ENCODE results near the gene SEL1L3. TPM values are rescaled to one million over a fixed set of nuclear protein-coding genes. Genes with fewer than 3 reads are reported as not detected.

Gene SEL1L3
- total RNA-seq, 2 experiments from 2014 or later = 180 to 313 TPM

GRCh38 chr4:25818371-25818871 lies 44.4 kb downstream of the SEL1L3 start:
- no peak for DNase-seq (ENCODE audit: low spot score)
- intact Hi-C loops (cut with micrococcal nuclease; ENCODE audit: unreplicated experiment) = no loop called here
- Histone ChIP-seq H3K4me2 (ENCODE audit: low read length) (no peak overlapping the region), H2AFZ (ENCODE audit: low read length) (no peak overlapping the region), H3K9me2 (ENCODE audit: insufficient read depth, low read length) (no peaks in the 10 kb centered on the region), H3K27ac (ENCODE audit: low read depth, low read length, poor library complexity, severe bottlenecking) (no peak overlapping the region), H4K20me1 (ENCODE audit: insufficient read depth, low read length) (no peaks in the 10 kb centered on the region), H3K4me1 (ENCODE audit: insufficient read depth, low read length, poor library complexity, severe bottlenecking) (no peaks in the 10 kb centered on the region), H3K36me3 (ENCODE audit: insufficient read depth, low read length) (peaks cover 98% of the 10 kb centered on the region), H3K9me3 (ENCODE audit: low read length) (no peaks in the 10 kb centered on the region), H3K79me2 (ENCODE audit: insufficient read depth, low read depth, low read length) (no peaks in the 10 kb centered on the region; the same call in 1 of the 2 replicates), H3K4me3 (ENCODE audit: low read depth, low read length, poor library complexity, severe bottlenecking) (no peak overlapping the region)
- CTCF ChIA-PET (ENCODE audit: unreplicated experiment) = no interaction called here
- BruUV-seq (replicated peaks) = no TSS peak
- POLR2A ChIA-PET = interaction anchor here (0.8 kb wide), 1 partner anchor 15 kb away, joined by 3 read pairs; no protein-coding TSS in a partner anchor
- TF ChIP-seq EZH2phosphoT487 (IDR thresholded peaks at IDR 0.05; ENCODE audit: borderline replicate concordance, low read depth, low read length) = no peak
- no peak for TF ChIP-seq CTCF (conservative IDR thresholded peaks at IDR 0.05; ENCODE audit: low read length)

GRCh38 chr4:25817059-25817681 lies 45.6 kb downstream of the SEL1L3 start:
- Histone ChIP-seq H3K4me2 (ENCODE audit: low read length) (no peak overlapping the region), H3K27ac (ENCODE audit: low read depth, low read length, poor library complexity, severe bottlenecking) (no peak overlapping the region), H3K4me1 (ENCODE audit: insufficient read depth, low read length, poor library complexity, severe bottlenecking) (no peaks in the 10 kb centered on the region), H3K79me2 (ENCODE audit: insufficient read depth, low read depth, low read length) (no peaks in the 10 kb centered on the region; the same call in 1 of the 2 replicates), H3K36me3 (ENCODE audit: insufficient read depth, low read length) (peaks cover 98% of the 10 kb centered on the region), H2AFZ (ENCODE audit: low read length) (no peak overlapping the region), H3K9me3 (ENCODE audit: low read length) (no peaks in the 10 kb centered on the region), H4K20me1 (ENCODE audit: insufficient read depth, low read length) (no peaks in the 10 kb centered on the region), H3K9me2 (ENCODE audit: insufficient read depth, low read length) (no peaks in the 10 kb centered on the region), H3K4me3 (ENCODE audit: low read depth, low read length, poor library complexity, severe bottlenecking) (no peak overlapping the region)
- BruUV-seq (replicated peaks) = no TSS peak
- intact Hi-C loops (cut with micrococcal nuclease; ENCODE audit: unreplicated experiment) = no loop called here
- ChIA-PET POLR2A (no interaction called here), CTCF (ENCODE audit: unreplicated experiment) (interaction anchor here (1.3 kb wide), 1 partner anchor 25 kb away, joined by 3 read pairs; no protein-coding TSS in a partner anchor)
- TF ChIP-seq EZH2phosphoT487 (IDR thresholded peaks at IDR 0.05; ENCODE audit: borderline replicate concordance, low read depth, low read length) = no peak
- TF ChIP-seq CTCF (conservative IDR thresholded peaks at IDR 0.05; ENCODE audit: low read length) = no peak
- DNase-seq (ENCODE audit: low spot score) = no peak

GRCh38 chr4:25816591-25817058 lies 46.2 kb downstream of the SEL1L3 start:
- DNase-seq (ENCODE audit: low spot score) = no peak

More at GRCh38 chr4:25816591-25817058, 46.2 kb downstream of the SEL1L3 start:
- POLR2A ChIA-PET = interaction anchor here (1.4 kb wide), 1 partner anchor 11 kb away, joined by 3 read pairs; no protein-coding TSS in a partner anchor
- Histone ChIP-seq H2AFZ (ENCODE audit: low read length) (no peak overlapping the region), H3K36me3 (ENCODE audit: insufficient read depth, low read length) (peaks cover 98% of the 10 kb centered on the region), H3K9me2 (ENCODE audit: insufficient read depth, low read length) (no peaks in the 10 kb centered on the region), H3K4me3 (ENCODE audit: low read depth, low read length, poor library complexity, severe bottlenecking) (no peak overlapping the region), H3K4me2 (ENCODE audit: low read length) (no peak overlapping the region), H3K4me1 (ENCODE audit: insufficient read depth, low read length, poor library complexity, severe bottlenecking) (no peaks in the 10 kb centered on the region), H3K27ac (ENCODE audit: low read depth, low read length, poor library complexity, severe bottlenecking) (no peak overlapping the region), H3K79me2 (ENCODE audit: insufficient read depth, low read depth, low read length) (no peaks in the 10 kb centered on the region; the same call in 1 of the 2 replicates), H4K20me1 (ENCODE audit: insufficient read depth, low read length) (no peaks in the 10 kb centered on the region), H3K9me3 (ENCODE audit: low read length) (no peaks in the 10 kb centered on the region)
- BruUV-seq (replicated peaks) = no TSS peak
- intact Hi-C loops (cut with micrococcal nuclease; ENCODE audit: unreplicated experiment) = no loop called here
- CTCF ChIA-PET (ENCODE audit: unreplicated experiment) = interaction anchor here (1.3 kb wide), 1 partner anchor 26 kb away, joined by 3 read pairs; no protein-coding TSS in a partner anchor
- no peak for TF ChIP-seq CTCF (conservative IDR thresholded peaks at IDR 0.05; ENCODE audit: low read length)
- TF ChIP-seq EZH2phosphoT487 (IDR thresholded peaks at IDR 0.05; ENCODE audit: borderline replicate concordance, low read depth, low read length) = no peak

Data from OCI-LY7 (cell line).